CD4-positive, alpha-beta T cell (primary cell): ENCODE data around the gene APOB. TPM values are rescaled to one million over a fixed set of nuclear protein-coding genes. Genes with fewer than 3 reads are reported as not detected.

Experiments
- ATAC-seq: fragments of 200-7000 bp; cut with Tn5 transposase; one replicate; pipeline ENCODE4 v1.10.0; 2022; ENCODE audit warnings: mild to moderate bottlenecking; ENCODE audit not compliant: poor library complexity
- CTCF ChIA-PET: fragments of 350-600 bp; sonication (Branson Sonifier 250); formaldehyde crosslinking; loops from one replicate; lab custom pipeline; 2021; ENCODE audit warnings: antibody characterized with exemption, inconsistent platforms; lab: Charles Lee
- POLR2A ChIA-PET: fragments of 350-600 bp; sonication (Branson Sonifier 250); formaldehyde crosslinking; loops from one replicate; lab custom pipeline; 2021; ENCODE audit warnings: antibody characterized with exemption, inconsistent platforms; lab: Charles Lee
- DNase-seq, 14 experiments: peaks; one replicate each; pipeline ENCODE4 v3.0.0-alpha.2; 2013 to 2020; ENCODE audit warnings: mixed read lengths in 2 of 14
- H3K27ac ChIP-seq, 2 donors: one replicate each; pipeline versions ENCODE4 v1.5.1 to v1.7.0; 2013; ENCODE audit warnings: low read length in 2 of 2, low read depth in 1 of 2, mild to moderate bottlenecking in 1 of 2
- H3K27me3 ChIP-seq, 2 experiments: 1 replicate in 1 of 2; 2 replicates in 1 of 2; pipeline versions ENCODE4 v1.6.1 to v1.7.0; 2013; ENCODE audit warnings: low read length in 2 of 2, control low read depth in 1 of 2, mild to moderate bottlenecking in 1 of 2, moderate library complexity in 1 of 2; ENCODE audit not compliant: insufficient read depth in 2 of 2, control insufficient read depth in 1 of 2
- H3K36me3 ChIP-seq: one replicate; pipeline ENCODE4 v1.6.1; 2013; ENCODE audit warnings: low read length, control low read depth; ENCODE audit not compliant: insufficient read depth
- H3K4me1 ChIP-seq: one replicate; pipeline ENCODE4 v1.6.1; 2013; ENCODE audit warnings: low read length, control low read depth; ENCODE audit not compliant: insufficient read depth
- H3K4me3 ChIP-seq: one replicate; pipeline ENCODE4 v1.5.1; 2013; ENCODE audit warnings: mild to moderate bottlenecking, low read length, moderate library complexity
- H3K9me3 ChIP-seq, 2 experiments: 1 replicate in 1 of 2; 2 replicates in 1 of 2; pipeline versions ENCODE4 v1.6.1 to v1.7.0; 2013; ENCODE audit warnings: low read length in 2 of 2, mild to moderate bottlenecking in 2 of 2, control low read depth in 1 of 2, moderate library complexity in 1 of 2; ENCODE audit not compliant: control insufficient read depth in 1 of 2, insufficient read depth in 1 of 2
- H3K27ac Mint-ChIP-seq: one replicate; pipeline ENCODE4 v1.8.0; 2020; ENCODE audit warnings: mixed read lengths
- H3K27me3 Mint-ChIP-seq: one replicate; pipeline ENCODE4 v1.8.0; 2021; ENCODE audit warnings: mixed read lengths
- H3K36me3 Mint-ChIP-seq: one replicate; pipeline ENCODE4 v1.8.0; 2021; ENCODE audit warnings: low read depth, mixed read lengths
- H3K4me1 Mint-ChIP-seq: one replicate; pipeline ENCODE4 v1.8.0; 2021; ENCODE audit warnings: low read depth, mixed read lengths
- H3K4me3 Mint-ChIP-seq: one replicate; pipeline ENCODE4 v1.8.0; 2020; ENCODE audit warnings: mild to moderate bottlenecking, mixed read lengths
- H3K9me3 Mint-ChIP-seq: one replicate; pipeline ENCODE4 v1.8.0; 2020; ENCODE audit warnings: mixed read lengths
- intact Hi-C, 2 experiments: fragments of 100-400 bp; cut with DNase I in 1 of 2; cut with micrococcal nuclease in 1 of 2; formaldehyde crosslinking; loops; one replicate each; pipeline versions ENCODE4 v1.15.1 to v1.9.0; 2023 to 2025; cut with DNase I, micrococcal nuclease
- total RNA-seq, 174 experiments: library from RNA in 2 of 174; stranded (reverse) in 2 of 174; gene quantifications; one replicate each; pipeline ENCODE4 v1.2.3 and lab custom pipeline; 2021 to 2026
- TF ChIP-seq, protein P1 (sequence below): fragments of 200-600 bp; IDR thresholded peaks from one replicate; pipeline ENCODE4 v1.8.0; 2022; ENCODE audit warnings: antibody characterized with exemption, mild to moderate bottlenecking

Gene APOB
- total RNA-seq, 2 experiments from 2014 or later = not detected

- no peak for ATAC-seq
- Mint-ChIP-seq H3K4me1 (no peaks in the 10 kb centered on the region), H3K4me3 (no peak overlapping the region), H3K27ac (no peak overlapping the region), H3K9me3 (no peaks in the 10 kb centered on the region), H3K27me3 (peaks cover 26% of the 10 kb centered on the region), H3K36me3 (no peaks in the 10 kb centered on the region)
- TF ChIP-seq, protein P1, sequence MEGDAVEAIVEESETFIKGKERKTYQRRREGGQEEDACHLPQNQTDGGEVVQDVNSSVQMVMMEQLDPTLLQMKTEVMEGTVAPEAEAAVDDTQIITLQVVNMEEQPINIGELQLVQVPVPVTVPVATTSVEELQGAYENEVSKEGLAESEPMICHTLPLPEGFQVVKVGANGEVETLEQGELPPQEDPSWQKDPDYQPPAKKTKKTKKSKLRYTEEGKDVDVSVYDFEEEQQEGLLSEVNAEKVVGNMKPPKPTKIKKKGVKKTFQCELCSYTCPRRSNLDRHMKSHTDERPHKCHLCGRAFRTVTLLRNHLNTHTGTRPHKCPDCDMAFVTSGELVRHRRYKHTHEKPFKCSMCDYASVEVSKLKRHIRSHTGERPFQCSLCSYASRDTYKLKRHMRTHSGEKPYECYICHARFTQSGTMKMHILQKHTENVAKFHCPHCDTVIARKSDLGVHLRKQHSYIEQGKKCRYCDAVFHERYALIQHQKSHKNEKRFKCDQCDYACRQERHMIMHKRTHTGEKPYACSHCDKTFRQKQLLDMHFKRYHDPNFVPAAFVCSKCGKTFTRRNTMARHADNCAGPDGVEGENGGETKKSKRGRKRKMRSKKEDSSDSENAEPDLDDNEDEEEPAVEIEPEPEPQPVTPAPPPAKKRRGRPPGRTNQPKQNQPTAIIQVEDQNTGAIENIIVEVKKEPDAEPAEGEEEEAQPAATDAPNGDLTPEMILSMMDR = no peak
- intact Hi-C loops = no loop called here
- Histone ChIP-seq H3K27ac (no peak overlapping the region), H3K36me3 (no peaks in the 10 kb centered on the region), H3K4me3 (no peak overlapping the region), H3K4me1 (no peaks in the 10 kb centered on the region), H3K9me3 (no peaks in the 10 kb centered on the region), H3K27me3 (peaks cover 0 to 8% of the 10 kb centered on the region in 2 experiments)
- CTCF ChIA-PET = no interaction called here
- POLR2A ChIA-PET = no interaction called here
- DNase-seq = no peak
These were observed 6.3 kb upstream of the APOB start for GRCh38 chr2:21050164-21050563.

DNA sequence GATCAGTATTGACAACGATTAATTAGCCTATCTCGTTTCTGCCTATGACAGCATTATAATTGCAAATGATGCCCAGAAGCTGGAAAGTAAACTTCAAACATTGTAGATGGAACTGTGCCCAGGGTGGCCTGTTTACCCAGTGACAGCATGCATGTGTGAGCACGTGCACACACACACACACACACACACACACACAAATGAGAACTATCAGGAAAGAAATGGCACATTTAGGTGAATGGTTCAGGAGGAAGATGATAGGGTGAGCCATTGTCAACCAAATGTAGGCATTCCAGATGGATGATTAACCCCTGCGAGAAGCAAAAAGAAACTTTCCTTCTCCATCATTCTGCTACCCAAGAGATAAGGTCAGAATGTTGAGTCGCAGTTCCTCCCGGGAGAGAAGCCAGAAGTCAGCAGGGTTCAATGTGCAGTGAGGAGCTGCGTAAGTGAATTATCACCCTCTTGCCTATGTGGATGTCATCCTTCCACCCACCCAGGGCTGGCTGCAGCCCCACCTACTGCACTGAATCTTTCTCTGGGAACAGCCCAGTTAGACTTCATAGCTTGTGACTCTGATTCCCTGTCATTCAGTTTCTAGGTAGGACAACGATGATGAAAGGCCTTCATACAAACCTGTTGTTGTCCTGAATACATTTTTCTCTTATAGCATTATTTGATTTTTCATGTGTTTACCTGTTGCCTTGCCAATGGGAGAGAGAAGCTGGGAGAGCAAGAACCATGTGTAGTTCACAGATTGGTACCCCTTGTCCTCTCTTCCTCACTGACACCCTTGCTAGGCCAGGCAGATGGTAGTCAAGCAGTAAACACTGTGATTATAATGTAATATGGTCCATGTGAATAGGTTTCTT lies 3.5 kb upstream of the APOB start:
- CTCF ChIA-PET = no interaction called here
- no peak for ATAC-seq
- Histone ChIP-seq H3K9me3 (no peaks in the 10 kb centered on the region), H3K36me3 (no peaks in the 10 kb centered on the region), H3K4me1 (peaks cover 6% of the 10 kb centered on the region), H3K27me3 (peaks cover 12 to 25% of the 10 kb centered on the region in 2 experiments), H3K4me3 (no peak overlapping the region), H3K27ac (no peak overlapping the region)
- TF ChIP-seq, protein P1 = no peak
- Mint-ChIP-seq H3K27ac (no peak overlapping the region), H3K4me3 (no peak overlapping the region), H3K4me1 (peaks cover 5% of the 10 kb centered on the region), H3K27me3 (peaks cover 45% of the 10 kb centered on the region), H3K9me3 (no peaks in the 10 kb centered on the region), H3K36me3 (no peaks in the 10 kb centered on the region)
- POLR2A ChIA-PET = no interaction called here
- intact Hi-C loops = no loop called here
- no peak for DNase-seq

- TF ChIP-seq, protein P1 = no peak
- Mint-ChIP-seq H3K9me3 (no peaks in the 10 kb centered on the region), H3K4me3 (no peak overlapping the region), H3K27me3 (peaks cover 53% of the 10 kb centered on the region), H3K27ac (no peak overlapping the region), H3K36me3 (no peaks in the 10 kb centered on the region), H3K4me1 (peaks cover 5% of the 10 kb centered on the region)
- Histone ChIP-seq H3K27me3 (peaks cover 12 to 25% of the 10 kb centered on the region in 2 experiments), H3K9me3 (no peaks in the 10 kb centered on the region), H3K4me1 (peaks cover 6% of the 10 kb centered on the region), H3K27ac (no peak overlapping the region), H3K36me3 (no peaks in the 10 kb centered on the region), H3K4me3 (no peak overlapping the region)
- intact Hi-C loops = no loop called here
- no peak for ATAC-seq
- ChIA-PET CTCF (interaction anchor here (1.4 kb wide), 1 partner anchor 9 kb away, joined by 3 read pairs; no protein-coding TSS in a partner anchor), POLR2A (no interaction called here)
- no peak for DNase-seq
These were observed 2.6 kb upstream of the APOB start for GRCh38 chr2:21046506-21046905.
